WTC11 (cell line): Measurements from ENCODE around the gene TMEM145. TPM values are rescaled to one million over a fixed set of nuclear protein-coding genes. Genes with fewer than 3 reads are reported as not detected.

ENCODE experiments used
- ATAC-seq: fragments of 200-7000 bp; cut with Tn5 transposase; 2 replicates; pipeline ENCODE4 v1.10.0; 2021; ENCODE audit warnings: mild to moderate bottlenecking, moderate library complexity
- CTCF ChIA-PET: fragments of 300-600 bp; sonication (Branson Sonifier 250); formaldehyde crosslinking; loops from one replicate; lab custom pipeline; 2021; ENCODE audit warnings: antibody characterized with exemption; lab: Charles Lee
- POLR2A ChIA-PET: fragments of 350-600 bp; sonication (Branson Sonifier 250); formaldehyde crosslinking; loops from one replicate; lab custom pipeline; 2021; ENCODE audit warnings: antibody characterized with exemption; lab: Charles Lee
- DNase-seq: peaks from one replicate; pipeline ENCODE4 v3.0.0; 2021; ENCODE audit warnings: low spot score
- H3K27ac Mint-ChIP-seq: 2 replicates; pipeline ENCODE4 v1.8.0; 2021; ENCODE audit warnings: mixed read lengths
- H3K27me3 Mint-ChIP-seq: 2 replicates; pipeline ENCODE4 v1.8.0; 2021; ENCODE audit warnings: low read depth, mild to moderate bottlenecking, moderate library complexity, mixed read lengths
- H3K36me3 Mint-ChIP-seq: 2 replicates; pipeline ENCODE4 v1.8.0; 2021; ENCODE audit warnings: mixed read lengths
- H3K4me1 Mint-ChIP-seq: 2 replicates; pipeline ENCODE4 v1.8.0; 2022; ENCODE audit warnings: mixed read lengths
- H3K4me3 Mint-ChIP-seq: 2 replicates; pipeline ENCODE4 v1.8.0; 2021; ENCODE audit warnings: mild to moderate bottlenecking, moderate library complexity, mixed read lengths
- H3K9me3 Mint-ChIP-seq: 2 replicates; pipeline ENCODE4 v1.8.0; 2021; ENCODE audit warnings: mixed read lengths
- CREM ChIP-seq: sonication (generic); formaldehyde crosslinking; IDR thresholded peaks from 2 replicates; pipeline ENCODE4 v1.8.1; 2022; ENCODE audit warnings: mild to moderate bottlenecking, missing genetic modification reagents, moderate library complexity
- CTCF ChIP-seq: fragments of 200-600 bp; IDR thresholded peaks from 2 replicates; pipeline ENCODE4 v1.8.0; 2022; ENCODE audit warnings: antibody characterized with exemption
- ERG ChIP-seq: fragments of 250-450 bp; sonication (Bioruptor Pico); IDR thresholded peaks from 2 replicates; pipeline ENCODE4 v1.8.0; 2021; ENCODE audit warnings: mild to moderate bottlenecking
- ETV6 ChIP-seq: sonication (generic); formaldehyde crosslinking; IDR thresholded peaks from 2 replicates; pipeline ENCODE4 v1.8.1; 2022; ENCODE audit warnings: mild to moderate bottlenecking, missing genetic modification reagents
- FOXP1 ChIP-seq: sonication (generic); formaldehyde crosslinking; IDR thresholded peaks from 2 replicates; pipeline ENCODE4 v1.8.0; 2022; ENCODE audit warnings: missing genetic modification reagents, mild to moderate bottlenecking, moderate library complexity, borderline replicate concordance
- GTF2I ChIP-seq: fragments of 250-450 bp; sonication (Bioruptor Pico); conservative IDR thresholded peaks from 2 replicates; pipeline ENCODE4 v1.4.0; 2021; ENCODE audit warnings: mild to moderate bottlenecking
- IRF1 ChIP-seq: sonication (generic); formaldehyde crosslinking; IDR thresholded peaks from 2 replicates; pipeline ENCODE4 v1.8.0; 2023; ENCODE audit warnings: missing genetic modification reagents
- JAZF1 ChIP-seq: fragments of 250-450 bp; sonication (Bioruptor Pico); IDR thresholded peaks from 2 replicates; pipeline ENCODE4 v1.9.0; 2021; ENCODE audit warnings: moderate library complexity, mild to moderate bottlenecking, inconsistent platforms
- MLX ChIP-seq: sonication (generic); formaldehyde crosslinking; IDR thresholded peaks from 2 replicates; pipeline ENCODE4 v1.8.1; 2023; ENCODE audit warnings: mild to moderate bottlenecking, missing genetic modification reagents, moderate library complexity
- NFATC4 ChIP-seq: fragments of 250-450 bp; sonication (Bioruptor Pico); IDR thresholded peaks from 2 replicates; pipeline ENCODE4 v1.9.0; 2021; ENCODE audit warnings: mild to moderate bottlenecking
- PREB ChIP-seq: sonication (generic); formaldehyde crosslinking; IDR thresholded peaks from 2 replicates; pipeline ENCODE4 v1.8.1; 2022; ENCODE audit warnings: mild to moderate bottlenecking, missing genetic modification reagents, moderate library complexity, borderline replicate concordance
- STAT6 ChIP-seq: sonication (generic); formaldehyde crosslinking; conservative IDR thresholded peaks from 2 replicates; pipeline ENCODE4 v1.8.1; 2023; ENCODE audit warnings: mild to moderate bottlenecking, low read depth, missing genetic modification reagents, moderate library complexity
- TP53 ChIP-seq: sonication (generic); formaldehyde crosslinking; IDR thresholded peaks from 2 replicates; pipeline ENCODE4 v1.8.1; 2023; ENCODE audit warnings: mild to moderate bottlenecking, missing genetic modification reagents
- ZNF121 ChIP-seq: sonication (generic); formaldehyde crosslinking; IDR thresholded peaks from 2 replicates; pipeline ENCODE4 v1.8.0; 2023; ENCODE audit warnings: missing genetic modification reagents
- ZNF281 ChIP-seq: sonication (generic); formaldehyde crosslinking; IDR thresholded peaks from 2 replicates; pipeline ENCODE4 v1.8.0; 2023; ENCODE audit warnings: mild to moderate bottlenecking, missing genetic modification reagents
- ZNF396 ChIP-seq: fragments of 250-450 bp; sonication (Bioruptor Pico); IDR thresholded peaks from 2 replicates; pipeline ENCODE4 v1.8.0; 2021; ENCODE audit warnings: mild to moderate bottlenecking, moderate library complexity, borderline replicate concordance
- ZNF423 ChIP-seq: fragments of 250-450 bp; sonication (Bioruptor Pico); IDR thresholded peaks from 2 replicates; pipeline ENCODE4 v2.1.2; 2022; ENCODE audit warnings: mild to moderate bottlenecking, moderate library complexity
- ZNF425 ChIP-seq: fragments of 250-450 bp; sonication (Bioruptor Pico); conservative IDR thresholded peaks from 2 replicates; pipeline ENCODE4 v1.9.0; 2021; ENCODE audit warnings: mild to moderate bottlenecking
- total RNA-seq: library from RNA; stranded (reverse); gene quantifications from 3 replicates; pipeline ENCODE4 v1.2.3, GENCODE V29; 2021

Gene TMEM145
- total RNA-seq, 1 experiment from 2014 or later = 6.9 TPM

GRCh38 chr19:42295342-42295741 lies 17.8 kb upstream of the TMEM145 start:
- DNase-seq (no peak), ATAC-seq (no peak)
- H3K4me1 Mint-ChIP-seq = peaks cover 15% of the 10 kb centered on the region
- no peaks in the 10 kb centered on the region for H3K9me3 Mint-ChIP-seq
- H3K27me3 Mint-ChIP-seq = no peaks in the 10 kb centered on the region
- peak overlapping the region; percentile 85; the same call in 1 of the 2 replicates for H3K27ac Mint-ChIP-seq
- H3K36me3 Mint-ChIP-seq = peaks cover 28% of the 10 kb centered on the region
- CTCF ChIA-PET = interaction anchor here (0.5 to 3.6 kb wide), 12 partner anchors 8 to 182 kb away, joined by 3 to 30 read pairs (median 4); partner anchors contain the start of gene TMEM145
- H3K4me3 Mint-ChIP-seq = no peak overlapping the region
- POLR2A ChIA-PET = interaction anchor here (0.7 kb wide), 1 partner anchor 63 kb away, joined by 4 read pairs; no protein-coding TSS in a partner anchor
- no peak for TF ChIP-seq STAT6 (CRISPR knock-in tag)
- TF ChIP-seq JAZF1 = no peak
- no peak for TF ChIP-seq CREM (CRISPR knock-in tag)
- no peak for TF ChIP-seq ZNF121 (CRISPR knock-in tag)
- TF ChIP-seq ZNF396 (CRISPR knock-in tag) = no peak
- no peak for TF ChIP-seq NFATC4
- no peak for TF ChIP-seq ZNF423
- TF ChIP-seq FOXP1 = no peak
- no peak for TF ChIP-seq IRF1 (CRISPR knock-in tag)

- ATAC-seq (peak; percentile 86), DNase-seq (peak; percentile 97)
- ChIA-PET POLR2A (no interaction called here), CTCF (interaction anchor here (0.6 to 3.6 kb wide), 10 partner anchors 14 to 150 kb away, joined by 3 to 30 read pairs (median 6); partner anchors contain the start of gene TMEM145)
- no peaks in the 10 kb centered on the region for H3K9me3 Mint-ChIP-seq
- no peaks in the 10 kb centered on the region for H3K27me3 Mint-ChIP-seq
- H3K27ac Mint-ChIP-seq = peak overlapping the region; percentile 85
- H3K36me3 Mint-ChIP-seq = peaks cover 28% of the 10 kb centered on the region
- no peak overlapping the region for H3K4me3 Mint-ChIP-seq
- peaks cover 16% of the 10 kb centered on the region for H3K4me1 Mint-ChIP-seq
- TF ChIP-seq MLX = no peak
- TF ChIP-seq ZNF281 (CRISPR knock-in tag) = no peak
- no peak for TF ChIP-seq ZNF425 (CRISPR knock-in tag)
- TF ChIP-seq ETV6 (CRISPR knock-in tag) = peak; percentile 72; the same call in 1 of the 2 replicates
- TF ChIP-seq GTF2I (CRISPR knock-in tag) = no peak
- TF ChIP-seq PREB = no peak
- TF ChIP-seq TP53 (CRISPR knock-in tag) = no peak
- peak; percentile 96 for TF ChIP-seq CTCF
- no peak; the same call in 1 of the 2 replicates for TF ChIP-seq ERG (CRISPR knock-in tag)
Observed at GRCh38 chr19:42295831-42296525, 17.1 kb upstream of the TMEM145 start.
